ENCODE results near the gene MX1.

Gene MX1

DNA sequence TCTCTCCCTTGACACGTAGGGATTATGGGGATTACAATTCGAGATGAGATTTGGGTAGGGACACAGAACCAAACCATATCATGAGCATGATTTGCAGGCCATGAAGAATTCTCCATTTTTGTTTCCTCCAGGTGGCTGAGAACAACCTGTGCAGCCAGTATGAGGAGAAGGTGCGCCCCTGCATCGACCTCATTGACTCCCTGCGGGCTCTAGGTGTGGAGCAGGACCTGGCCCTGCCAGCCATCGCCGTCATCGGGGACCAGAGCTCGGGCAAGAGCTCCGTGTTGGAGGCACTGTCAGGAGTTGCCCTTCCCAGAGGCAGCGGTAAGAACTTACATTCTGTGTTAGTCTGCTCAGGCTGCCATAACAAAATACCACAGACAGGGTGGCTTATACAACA lies 9.7 kb downstream of the MX1 start:
- no peak for DNase-seq

DNA sequence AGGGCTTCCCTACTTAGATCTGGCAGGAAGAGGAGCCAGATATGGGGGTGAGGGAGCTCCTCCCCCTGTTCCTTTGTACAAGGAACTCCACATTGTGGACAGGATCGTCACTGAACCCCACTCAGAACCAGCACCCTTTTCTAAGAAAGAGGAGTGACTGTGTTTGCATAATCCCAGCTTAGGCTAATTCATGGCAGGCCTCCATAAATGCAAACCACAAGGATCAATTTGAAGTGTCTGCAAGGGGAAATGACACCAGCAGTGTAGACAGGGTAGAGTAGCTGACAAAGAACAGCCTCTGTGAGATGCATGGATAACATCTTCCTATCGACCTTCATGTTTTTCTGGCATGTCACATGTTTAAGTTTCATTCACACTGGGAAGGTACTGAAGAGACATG lies 11.7 kb downstream of the MX1 start:
- no peak for DNase-seq

DNA sequence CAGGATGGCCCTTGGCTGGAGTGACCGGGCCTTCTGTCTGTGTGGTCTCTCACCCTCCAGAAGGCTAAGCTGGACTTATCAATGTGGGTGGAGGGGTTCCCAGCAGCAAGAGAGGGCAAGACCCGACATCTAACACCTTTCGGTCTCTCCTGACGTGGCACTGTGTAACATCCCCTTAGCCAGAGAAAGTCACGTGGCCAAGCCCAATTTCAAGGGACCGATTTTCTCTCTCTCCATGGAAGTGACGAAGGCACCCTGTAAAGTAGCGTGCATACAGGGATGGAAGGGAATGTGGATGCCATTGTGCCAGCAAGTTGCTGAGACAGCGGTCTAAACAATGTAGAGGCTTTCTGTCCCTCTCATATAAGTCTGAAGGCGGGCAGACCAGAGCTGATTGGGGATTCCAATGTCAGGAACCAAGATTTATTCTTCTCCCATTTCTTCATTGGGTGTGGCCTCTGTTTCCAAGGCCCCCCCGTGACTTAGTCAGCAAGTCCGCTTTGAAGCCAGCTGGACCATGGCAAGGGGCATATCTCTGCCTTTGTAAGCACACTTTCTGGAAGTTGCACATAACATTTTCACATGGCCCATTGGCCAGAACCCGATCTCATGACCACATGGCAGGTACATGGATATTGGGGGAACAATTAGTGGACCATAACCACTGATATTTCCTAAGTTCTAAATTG lies 12.5 kb downstream of the MX1 start:
- no peak for DNase-seq

DNA sequence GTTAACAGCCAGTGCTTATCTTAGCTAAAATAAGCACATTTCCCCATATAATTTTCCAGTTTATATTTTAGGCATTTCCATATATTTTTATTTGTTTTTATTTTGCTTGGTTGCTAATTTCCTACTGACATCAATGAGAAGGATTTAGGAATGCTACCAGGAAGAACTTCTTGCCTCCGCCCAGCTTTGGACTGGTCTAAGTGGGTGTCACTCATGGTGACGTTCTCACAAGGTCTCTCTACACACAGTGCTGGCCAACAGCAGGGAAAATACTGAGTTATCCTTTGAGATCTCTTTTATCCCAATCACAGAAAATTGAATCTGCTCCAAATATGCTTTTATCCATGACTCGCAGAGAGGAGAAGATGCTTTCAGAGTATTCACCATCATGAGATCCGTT lies 13.2 kb downstream of the MX1 start:
- DNase-seq, result no peak

DNA sequence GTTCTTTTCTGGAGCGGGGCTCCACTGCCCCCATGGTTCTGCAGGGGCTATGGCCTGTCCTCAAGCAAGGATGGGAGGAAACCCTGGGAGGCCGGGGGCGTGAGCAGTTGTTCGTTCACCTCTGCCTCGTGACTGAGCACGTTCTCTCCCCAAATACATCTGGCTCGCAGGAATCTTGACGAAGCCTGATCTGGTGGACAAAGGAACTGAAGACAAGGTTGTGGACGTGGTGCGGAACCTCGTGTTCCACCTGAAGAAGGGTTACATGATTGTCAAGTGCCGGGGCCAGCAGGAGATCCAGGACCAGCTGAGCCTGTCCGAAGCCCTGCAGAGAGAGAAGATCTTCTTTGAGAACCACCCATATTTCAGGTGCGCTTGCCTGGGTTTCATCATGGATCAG lies 15.5 kb downstream of the MX1 start:
- no peak for DNase-seq

DNA sequence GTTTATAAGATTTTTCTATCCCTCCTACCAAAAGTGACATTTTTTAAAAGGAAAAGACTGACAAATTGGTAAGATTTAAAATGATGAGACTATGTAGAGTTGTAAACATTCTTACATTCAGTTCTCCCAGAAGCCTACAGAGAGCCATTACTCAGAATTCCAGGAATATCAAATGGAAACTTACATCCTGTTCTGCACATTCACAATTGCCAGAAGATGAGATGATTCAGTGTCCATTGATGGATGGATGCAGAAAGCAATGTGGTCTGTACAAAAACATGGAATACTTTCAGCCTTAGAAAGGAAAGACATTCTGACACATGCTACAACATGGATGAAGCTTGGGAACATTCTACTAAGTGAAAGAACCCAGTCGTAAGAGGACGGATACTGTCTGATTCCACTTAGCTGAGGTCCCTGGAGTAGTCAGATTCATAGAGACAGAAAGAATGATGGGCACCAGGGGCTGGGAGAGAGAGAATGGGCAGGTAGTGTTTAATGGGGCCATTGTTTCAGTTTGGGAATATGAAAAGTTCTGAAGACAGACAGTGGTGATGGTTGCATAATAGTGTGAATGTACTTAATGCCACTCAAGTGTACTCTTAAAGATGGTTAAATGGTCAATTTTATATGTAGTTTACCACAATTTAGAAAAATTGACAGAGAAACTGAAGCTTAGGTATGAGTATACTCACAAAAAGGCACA lies 16.6 kb downstream of the MX1 start:
- DNase-seq, result no peak

DNA sequence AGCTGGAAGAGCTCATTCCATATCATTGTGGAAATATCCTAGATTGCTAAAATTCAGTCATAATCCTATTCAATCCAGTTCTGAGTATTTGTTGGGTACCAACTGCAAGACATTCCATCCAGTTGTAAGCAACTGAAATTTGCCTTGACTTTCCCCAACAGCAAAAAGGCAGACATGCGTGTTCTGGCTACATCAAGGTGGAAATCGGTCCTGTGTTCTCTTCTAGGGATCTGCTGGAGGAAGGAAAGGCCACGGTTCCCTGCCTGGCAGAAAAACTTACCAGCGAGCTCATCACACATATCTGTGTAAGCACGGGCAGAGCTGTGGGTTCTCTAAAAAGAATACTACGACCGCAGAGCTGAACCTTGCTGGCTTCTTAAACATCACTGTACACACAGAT lies 17.5 kb downstream of the MX1 start:
- DNase-seq, result no peak

DNA sequence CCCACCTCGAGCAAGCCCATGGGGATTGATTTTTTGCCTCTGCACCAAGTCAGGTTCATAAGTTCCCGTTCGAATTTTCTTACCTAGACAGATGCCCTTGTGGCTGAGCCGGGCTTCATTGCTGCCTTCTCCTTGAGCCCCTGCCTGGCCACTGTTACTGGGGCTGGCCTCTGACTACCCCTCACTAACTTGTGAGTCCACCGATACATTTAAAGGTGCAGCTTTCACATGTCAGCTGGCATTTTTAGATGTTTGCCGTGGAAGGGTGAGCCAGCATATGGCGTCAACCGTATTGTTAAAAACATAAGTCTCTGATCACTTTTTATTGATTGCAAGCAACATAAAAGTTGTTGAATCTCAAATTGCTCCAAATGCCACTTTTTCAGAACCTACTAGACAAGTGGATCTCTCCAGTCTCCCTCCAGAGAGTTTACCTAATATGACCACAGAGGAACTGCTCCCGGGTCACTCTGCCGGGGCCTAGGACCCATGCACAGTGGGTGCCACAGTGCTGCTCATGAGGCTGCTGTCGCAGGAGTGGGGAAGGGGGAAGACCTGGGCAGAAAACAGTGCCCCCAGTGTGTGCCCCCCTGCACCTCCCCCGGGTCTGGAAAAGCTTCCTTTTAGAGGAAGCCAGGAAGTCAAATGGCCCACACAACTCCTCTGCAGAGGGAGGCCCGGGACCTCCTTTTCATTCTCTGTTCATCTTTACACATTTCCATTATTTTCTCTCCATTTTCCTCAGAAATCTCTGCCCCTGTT lies 18.8 kb downstream of the MX1 start:
- no peak for DNase-seq

DNA sequence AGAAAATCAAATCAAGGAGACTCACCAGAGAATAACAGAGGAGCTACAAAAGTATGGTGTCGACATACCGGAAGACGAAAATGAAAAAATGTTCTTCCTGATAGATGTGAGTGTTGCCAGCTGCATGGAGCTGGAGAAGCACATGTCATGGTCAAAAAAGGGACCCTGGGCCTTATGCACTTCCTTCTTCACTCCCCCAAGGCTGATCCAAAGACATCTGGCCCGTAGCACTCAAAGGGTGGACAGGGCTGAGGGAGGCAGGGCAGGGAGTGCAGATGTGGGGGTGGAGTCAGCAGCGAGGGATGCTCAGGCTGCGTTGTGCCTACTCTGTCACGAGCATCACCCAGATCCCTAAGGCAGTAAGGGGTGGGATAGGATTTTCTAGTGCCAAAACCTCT lies 19.4 kb downstream of the MX1 start:
- no peak for DNase-seq

DNA sequence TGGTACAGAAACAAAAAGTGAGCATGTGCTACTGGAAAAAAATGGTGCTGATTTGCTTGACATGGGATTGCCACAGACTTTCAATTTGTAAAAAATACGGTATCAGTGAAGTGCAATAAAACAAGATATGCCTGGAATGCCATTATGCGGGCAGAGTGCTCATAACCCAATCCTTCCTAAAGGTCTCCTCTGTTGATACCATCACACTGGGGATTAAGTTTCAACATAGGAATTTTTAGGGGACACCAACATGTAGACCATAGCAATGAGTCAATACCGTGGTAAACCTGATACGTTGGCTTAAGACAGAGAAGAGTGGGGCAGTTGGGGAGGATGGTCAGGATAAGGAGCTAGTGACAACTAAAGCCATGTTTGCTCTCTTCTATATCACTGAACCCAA lies 20.5 kb downstream of the MX1 start:
- no peak for DNase-seq

DNA sequence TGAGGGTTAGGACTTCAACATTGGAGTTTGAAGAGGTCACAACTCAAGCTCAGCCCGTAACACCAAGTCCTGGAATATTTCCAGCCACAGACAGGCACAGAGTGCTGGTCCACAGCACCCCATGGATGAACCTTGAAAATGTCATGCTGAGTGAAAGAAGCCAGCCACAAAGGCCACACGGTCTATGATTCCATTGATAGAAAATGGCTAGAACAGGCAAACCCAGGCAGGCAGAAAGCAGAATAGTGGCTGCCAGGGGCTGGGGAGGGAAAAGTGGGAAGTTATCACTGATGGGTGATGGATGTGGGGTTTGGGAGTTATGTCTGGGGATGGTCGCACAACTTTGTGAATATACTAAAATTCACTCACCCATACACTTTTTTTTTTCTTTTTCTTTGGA lies 21.3 kb downstream of the MX1 start:
- no peak for DNase-seq

DNA sequence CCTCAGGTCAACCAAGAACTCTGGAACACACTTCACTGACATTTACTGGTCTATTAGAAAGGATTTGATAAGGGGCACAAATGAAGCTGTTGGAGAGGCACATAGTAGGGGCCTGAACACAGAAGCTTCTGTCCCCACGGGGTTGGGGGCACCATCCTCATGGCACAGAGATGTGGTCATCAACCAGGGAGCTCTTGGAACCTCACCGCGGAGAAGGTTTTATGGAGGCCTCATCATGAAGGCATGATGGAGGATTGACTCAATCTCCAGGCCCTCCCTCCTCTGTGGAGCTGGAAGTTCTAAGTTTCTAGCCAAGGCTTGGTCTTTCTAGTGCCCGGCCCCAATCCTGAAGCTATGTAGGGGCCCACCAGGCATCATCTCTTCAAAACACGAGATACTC lies 23.6 kb downstream of the MX1 start:
- DNase-seq, result no peak

DNA sequence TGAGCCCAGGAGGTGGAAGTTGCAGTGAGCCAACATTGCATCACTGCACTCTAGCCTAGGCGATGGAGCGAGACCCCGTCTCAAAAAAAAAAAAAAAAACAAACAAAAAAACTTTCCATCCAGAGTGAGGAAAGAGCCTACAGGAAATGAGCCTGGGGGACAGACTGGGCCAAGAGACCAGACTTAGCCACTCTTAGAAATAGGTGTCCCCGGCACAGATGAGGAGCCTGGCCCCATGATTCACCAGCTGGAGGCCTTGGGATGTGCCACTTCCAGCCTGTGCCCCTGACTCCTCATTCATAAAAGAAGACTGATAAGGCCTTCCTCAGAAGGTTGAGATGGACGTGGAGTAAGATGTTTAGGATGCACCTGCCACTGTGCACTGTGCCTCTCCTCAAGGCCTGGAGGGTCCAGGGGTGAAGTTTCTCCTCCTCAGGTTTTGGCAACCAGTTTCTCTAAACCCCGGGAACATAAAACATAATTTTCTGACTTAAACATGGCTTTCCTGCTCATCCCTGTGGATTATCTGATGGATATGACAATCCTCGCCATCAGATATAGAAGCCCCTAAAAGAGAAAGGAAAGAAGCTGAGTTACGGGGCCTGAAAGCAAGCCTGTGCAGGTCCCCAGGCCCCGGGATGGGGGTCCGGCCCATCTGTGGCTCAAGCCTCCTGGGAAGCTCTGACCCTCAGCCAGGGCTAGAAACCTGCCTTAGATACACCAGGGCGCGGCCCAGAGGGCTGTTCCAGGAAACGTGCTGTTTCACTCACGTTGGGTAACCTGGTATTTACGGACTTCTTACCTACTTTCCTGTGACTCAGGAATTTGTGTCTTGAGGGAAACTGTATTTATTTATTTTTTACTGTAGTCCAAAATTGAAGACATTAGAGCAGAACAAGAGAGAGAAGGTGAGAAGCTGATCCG lies 26.0 kb downstream of the MX1 start:
- no peak for DNase-seq

DNA sequence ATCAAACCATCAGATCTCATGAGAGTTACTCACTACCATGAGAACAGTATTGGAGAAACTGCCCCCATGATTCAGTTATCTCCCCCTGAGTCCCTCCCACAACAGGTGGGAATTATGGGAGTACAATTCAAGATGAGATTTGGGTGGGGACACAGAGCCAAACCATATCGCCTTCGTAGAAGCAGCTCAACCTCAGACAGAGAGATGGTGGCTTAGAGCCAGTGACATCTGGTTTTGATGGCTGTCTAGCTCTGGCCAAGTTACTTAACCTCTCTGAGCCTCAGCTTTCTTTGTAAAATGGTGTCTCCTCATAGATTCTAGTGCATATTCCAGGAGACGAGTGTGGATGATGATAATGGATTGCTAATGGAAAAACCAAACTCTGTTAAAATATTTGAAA lies 27.2 kb downstream of the MX1 start:
- DNase-seq, result no peak

DNA sequence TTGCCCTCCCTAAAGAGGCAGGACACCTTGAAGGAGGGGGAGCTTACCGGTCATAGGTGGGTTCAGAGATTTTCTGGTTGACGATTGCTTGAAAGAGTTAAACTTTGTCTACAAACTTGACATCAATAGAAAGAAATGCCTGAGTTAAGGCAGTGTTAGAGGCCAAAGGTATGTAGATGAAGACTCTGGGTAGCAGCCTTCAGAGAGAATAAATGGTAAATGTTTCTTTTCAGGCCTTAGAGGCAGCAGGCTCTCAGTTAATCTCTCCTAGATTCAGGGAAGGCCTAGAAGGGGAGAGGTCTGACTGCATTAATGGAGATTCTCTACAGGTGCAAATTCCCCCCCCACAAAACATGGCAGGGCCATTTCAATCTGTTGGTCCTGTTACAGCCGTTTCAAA lies 27.7 kb downstream of the MX1 start:
- DNase-seq, result no peak

DNA sequence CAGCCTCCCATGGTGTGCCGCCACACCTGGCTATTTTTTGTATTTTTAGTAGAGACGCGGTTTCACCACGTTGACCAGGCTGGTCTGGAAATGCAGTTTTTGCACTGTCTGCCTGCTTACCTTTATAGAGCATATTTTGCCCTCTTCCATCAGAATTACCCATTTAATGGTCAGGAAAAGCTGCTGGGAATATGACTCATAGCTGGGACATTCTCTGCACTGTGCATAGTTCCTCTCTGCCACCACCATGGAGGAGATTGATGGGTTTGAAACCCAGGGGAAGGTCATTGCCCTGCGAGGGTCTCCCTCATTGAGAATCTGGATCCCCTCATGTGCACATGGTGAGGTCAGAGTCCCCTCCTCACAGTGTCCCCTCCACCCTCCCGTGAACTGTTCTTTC lies 32.1 kb downstream of the MX1 start:
- DNase-seq, result no peak

DNA sequence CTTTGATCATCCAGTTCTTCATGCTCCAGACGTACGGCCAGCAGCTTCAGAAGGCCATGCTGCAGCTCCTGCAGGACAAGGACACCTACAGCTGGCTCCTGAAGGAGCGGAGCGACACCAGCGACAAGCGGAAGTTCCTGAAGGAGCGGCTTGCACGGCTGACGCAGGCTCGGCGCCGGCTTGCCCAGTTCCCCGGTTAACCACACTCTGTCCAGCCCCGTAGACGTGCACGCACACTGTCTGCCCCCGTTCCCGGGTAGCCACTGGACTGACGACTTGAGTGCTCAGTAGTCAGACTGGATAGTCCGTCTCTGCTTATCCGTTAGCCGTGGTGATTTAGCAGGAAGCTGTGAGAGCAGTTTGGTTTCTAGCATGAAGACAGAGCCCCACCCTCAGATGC lies 32.5 kb downstream of the MX1 start:
- DNase-seq, result no peak

DNA sequence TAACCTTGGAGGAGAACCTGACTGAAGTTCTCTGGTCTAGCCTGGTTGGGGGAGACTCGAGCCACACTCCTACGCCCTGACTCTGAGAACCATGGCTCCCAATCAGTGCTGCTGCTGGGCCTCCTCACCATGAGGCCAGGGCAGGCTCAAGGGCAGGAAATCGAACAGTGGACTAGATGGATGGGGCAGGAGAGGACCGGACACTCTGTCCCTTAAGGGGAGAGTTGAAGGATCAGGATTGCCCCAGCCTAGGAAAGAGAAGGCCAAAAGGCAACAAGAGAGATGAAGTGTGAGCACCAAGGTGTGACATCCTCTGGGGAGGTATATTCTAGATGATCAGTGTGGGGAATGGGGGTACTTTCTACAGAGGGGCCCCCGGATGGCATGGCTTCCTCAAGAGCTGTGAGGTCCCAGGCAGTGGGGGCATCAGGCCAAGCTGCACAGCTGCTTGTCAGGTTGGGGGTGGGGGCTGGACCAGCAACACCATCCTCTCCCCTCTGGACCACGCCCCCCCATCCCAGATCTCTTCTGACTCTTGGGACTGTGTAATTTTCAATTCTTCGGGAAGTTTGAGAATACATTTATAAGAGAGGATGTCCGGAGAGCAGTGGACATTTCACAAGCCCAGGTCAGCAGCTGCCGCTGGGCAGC lies 34.0 kb downstream of the MX1 start:
- no peak for DNase-seq

DNA sequence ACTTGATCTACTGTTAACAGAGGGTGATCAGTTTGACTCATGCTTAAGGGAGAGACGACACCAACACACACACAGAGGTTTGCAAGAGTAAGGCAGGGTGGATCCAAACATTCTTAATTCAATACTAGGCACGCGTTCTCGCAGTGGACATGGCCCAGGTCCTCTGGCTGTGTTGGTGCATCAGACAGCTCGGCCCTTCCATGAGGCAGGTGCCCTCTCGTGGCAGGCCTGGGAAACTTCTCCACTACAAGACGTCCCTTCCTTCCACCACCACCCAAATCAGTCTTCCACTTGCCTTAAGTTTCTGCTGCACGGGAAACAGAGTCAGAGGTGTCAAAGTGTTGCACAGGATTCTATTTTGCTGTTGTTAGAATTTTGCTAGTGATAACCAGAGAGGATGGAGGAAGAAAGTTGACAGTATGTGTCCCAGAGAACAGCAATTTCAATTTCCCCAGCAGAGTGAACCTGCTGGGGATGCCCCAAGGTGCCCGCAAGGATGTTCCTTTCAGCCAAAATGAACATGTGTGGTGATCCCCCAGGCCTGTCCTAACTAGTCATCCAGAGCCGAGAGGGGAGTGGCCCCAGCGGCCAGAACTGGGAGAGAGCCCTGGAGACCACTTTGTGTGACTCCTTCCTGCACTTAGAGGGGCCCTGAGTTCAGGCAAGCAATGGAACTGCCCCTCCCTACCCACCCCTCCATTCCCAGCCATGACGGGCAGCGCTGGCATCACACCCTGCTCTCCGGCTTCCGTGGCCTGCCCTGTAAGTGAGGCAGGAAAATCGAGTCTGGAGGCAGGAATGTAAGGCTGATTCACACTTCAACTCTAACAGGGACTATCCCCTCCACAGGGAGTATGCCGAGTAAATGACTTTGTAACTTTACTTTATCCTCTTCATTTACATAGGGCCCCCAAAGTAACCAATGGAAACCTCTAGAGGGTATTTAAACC lies 34.8 kb downstream of the MX1 start:
- peak; percentile 45 for DNase-seq

DNA sequence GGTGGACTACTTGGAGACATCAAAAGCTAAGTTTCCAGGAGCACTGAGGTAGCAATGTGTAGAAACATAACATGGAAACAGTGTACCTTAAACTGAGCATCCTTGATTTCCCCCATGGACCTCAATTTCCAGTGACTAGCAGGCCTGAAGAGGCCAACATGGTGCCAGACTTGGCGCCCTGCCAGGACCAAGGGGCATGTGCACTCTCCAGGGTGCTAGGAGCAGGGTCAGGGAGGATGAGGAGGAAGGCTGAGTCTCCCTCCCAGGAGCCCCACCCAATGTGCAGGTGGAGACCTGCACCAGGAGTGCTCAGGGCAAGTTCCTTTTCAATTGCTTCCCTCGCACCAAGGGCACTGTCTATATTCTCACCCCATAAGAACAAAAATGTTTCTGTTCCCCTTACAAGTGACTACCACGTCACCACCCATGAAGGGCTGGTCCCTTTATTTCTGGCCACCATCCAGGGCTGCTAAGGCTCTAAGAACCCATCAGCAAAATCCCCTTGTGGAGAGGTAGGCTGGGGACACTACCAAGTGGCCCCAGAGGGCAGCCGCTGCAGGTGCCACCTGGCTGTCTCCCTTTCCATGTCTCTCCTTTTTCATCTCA lies 39.2 kb downstream of the MX1 start:
- DNase-seq, result no peak
